Ramos (cell line): Measurements from ENCODE around the gene SCUBE1.

Source experiments
- in situ Hi-C: fragments of 300-500 bp; cut with MboI; formaldehyde crosslinking; loops from one replicate; pipeline ENCODE4 v1.14.3; 2022; ENCODE audit warnings: low sequenced_read_pairs; ENCODE audit not compliant: unreplicated experiment

The SCUBE1 gene

DNA sequence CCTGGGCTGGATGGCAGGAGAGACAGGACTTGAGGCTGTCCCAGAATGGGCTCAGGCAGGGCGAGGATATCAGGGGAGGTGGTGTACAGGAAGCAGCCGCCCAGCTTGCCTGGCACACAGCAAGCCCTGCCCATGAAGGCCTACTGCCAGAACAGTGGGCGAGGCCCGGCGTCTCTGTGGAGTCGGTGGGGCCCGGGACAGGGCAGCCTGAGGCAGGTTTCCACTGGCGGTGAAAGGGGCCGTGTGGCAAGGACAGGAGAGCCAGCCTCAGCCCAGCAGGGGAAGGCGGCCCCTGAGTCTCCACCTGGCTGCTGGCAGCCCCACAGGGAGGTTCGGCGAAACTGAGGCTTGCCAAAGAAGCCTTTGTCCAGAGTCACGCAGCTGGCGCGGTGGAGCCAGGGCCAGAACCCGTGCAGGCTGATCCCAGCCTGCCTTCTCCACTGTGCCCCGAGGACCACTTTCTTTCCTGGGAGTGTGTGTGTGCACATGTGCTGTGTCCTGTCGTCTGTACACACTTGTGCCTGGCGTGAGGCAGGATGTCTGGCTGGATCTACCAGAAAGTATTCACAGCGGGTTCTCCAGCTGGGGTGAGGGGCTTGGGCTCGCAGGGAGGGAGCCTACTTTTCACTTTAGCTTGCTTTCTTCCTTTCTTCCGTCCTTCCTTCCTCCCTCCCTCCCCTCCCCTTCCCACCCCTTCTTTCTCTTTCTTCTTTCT, 190.7 kb downstream of the SCUBE1 start:
- in situ Hi-C loops: no loop called here

DNA sequence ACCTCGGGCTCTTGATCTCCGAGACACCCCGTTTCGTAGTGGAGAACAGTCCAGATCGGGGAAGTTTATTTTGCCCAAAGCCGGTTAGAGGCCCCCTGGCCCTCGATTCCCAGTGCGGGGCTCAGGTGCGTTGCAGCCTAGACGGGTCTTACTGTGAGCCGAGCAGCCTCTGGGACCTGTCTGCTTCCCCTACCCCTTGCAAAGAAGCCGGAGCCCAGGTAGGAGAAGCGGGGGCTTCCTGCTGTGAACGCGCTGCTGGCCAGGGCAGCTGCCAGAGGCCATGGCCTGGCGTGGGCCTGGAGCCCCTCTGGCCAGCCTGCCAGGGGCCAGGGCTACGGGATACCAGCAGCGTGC, 191.2 kb downstream of the SCUBE1 start:
- in situ Hi-C loops: no loop called here

DNA sequence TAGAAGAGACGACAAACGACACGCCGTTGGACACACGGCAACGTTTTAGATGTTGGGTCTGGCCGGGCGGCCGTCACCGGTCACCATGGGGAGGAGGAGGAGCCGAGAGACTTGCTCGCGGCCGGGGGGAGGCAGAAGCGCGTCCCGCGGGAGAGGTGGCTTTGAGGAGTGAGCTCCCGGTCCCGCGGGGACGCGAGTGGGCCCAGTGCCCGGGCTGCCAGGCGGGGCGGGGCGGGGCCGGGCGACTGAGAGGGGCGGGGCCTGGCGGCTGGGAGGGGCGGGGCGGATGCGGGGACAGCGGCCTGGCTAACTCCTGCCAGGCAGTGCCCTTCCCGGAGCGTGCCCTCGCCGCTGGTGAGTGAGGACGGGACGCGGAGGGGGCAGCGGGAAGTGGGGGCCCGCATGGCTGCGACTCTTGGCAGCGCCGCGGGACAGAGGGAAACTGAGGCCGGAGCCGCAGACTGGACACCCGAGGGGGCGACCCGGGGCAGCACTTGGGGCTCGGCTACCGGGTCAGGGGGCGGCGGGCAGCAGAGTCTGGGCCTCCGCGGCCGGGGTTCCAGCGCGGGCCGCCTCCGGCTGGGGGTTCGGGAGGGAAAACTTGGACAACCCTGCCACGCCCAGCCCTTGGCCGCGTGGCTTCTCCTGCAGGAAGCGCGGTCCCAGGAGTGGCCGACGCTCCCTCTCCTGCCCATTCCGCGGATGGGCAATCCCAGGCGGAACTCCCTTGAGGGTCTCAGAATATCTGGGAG, 191.7 kb downstream of the SCUBE1 start, which contains the start of gene TSPO:
TSS of gene TSPO (plus strand) at position 309 of the 752 bp plus-strand sequence. CDS start 7,680 bp downstream, outside the sequence.
- in situ Hi-C loops: no loop called here

DNA sequence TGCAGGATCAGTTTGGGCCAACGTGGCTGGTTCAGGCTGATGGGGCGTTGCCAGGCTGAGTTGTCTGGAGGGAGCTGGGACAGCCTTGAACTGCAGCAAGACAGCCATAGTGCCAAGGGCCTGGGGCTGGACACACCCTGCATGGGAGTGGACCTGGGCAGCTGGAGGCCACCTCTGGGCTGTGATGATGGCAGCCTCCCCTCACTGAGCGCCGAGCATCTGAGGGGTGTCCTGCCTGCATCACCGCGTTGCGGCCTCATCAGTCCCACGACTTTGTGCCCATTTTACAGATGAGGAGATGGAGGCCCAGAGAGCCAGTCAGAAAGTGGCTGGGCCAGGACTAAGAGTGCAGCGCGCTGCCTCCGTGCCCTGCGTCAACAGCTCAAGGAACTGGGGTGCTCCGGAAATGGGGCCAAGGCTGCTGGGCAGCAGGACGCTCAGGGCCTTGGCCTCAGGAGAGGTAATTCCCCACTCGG, 192.4 kb downstream of the SCUBE1 start:
- in situ Hi-C loops: no loop called here

DNA sequence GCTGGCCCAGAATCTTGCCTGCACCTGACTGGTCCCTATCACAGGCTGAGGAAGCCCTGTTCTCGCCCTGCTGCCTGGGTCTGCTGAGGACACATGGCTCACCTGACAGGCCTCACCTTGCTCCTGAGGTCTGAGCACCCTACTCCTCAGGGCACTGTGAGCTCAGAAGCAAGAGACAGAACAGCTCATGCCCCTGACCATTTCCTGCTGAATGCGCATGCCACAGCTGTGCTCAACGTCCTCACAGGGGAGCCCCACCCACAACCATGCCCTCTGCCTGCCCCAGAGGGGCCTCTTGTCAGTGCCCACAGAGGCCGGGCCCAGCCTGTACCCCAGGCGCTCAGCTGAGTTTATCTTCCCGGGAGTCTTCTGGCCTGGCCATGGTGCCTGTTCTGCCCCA, 194.6 kb downstream of the SCUBE1 start:
- in situ Hi-C loops: no loop called here

DNA sequence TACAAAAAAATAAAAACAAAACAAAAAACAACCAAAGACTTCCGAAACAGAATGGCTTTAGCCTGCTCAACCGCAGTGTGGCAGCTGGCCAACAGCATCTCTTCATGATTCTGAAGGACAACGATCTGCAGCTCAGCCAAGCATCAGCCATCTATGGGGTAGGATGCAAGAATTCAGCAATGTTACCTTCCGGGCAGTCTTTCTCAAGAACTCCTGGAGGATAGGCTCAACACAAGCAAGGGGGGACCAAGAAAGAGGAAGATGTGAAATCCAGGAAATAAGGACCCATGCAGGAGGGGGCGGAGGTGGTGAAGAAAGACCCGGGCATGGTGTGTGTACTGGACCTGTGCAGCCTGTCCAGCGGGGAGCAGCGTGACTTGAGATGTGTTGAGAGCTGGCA, 195.4 kb downstream of the SCUBE1 start:
- in situ Hi-C loops: no loop called here
